OCI-LY3 (cell line): ENCODE measurements around the gene TMCC2.

Experiments
- H2AFZ ChIP-seq: fragments of 200-600, 300-600 bp; shearing (Covaris generic); 2 replicates; pipeline ENCODE4 v1.6.0; 2014; ENCODE audit warnings: antibody characterized with exemption, low read depth, low read length
- H3K27ac ChIP-seq: fragments of 200-600, 300-600 bp; sonication (generic); 2 replicates; pipeline ENCODE4 v1.5.1; 2014; ENCODE audit warnings: mild to moderate bottlenecking, low read length, moderate library complexity, mixed read lengths
- H3K27me3 ChIP-seq: fragments of 200-600, 300-600 bp; sonication (generic); 2 replicates; pipeline ENCODE4 v1.6.1; 2014; ENCODE audit warnings: low read depth, low read length, mixed read lengths
- H3K36me3 ChIP-seq: fragments of 200-600, 300-600 bp; sonication (generic); replicated peaks from 2 replicates; pipeline ENCODE3; 2014; ENCODE audit warnings: low read depth, low read length, mixed read lengths
- H3K4me1 ChIP-seq: fragments of 300-600, 200-600 bp; sonication (generic); 2 replicates; pipeline ENCODE4 v1.6.1; 2014; ENCODE audit warnings: low read length, mixed read lengths
- H3K4me2 ChIP-seq: fragments of 200-600, 300-600 bp; sonication (generic); 2 replicates; pipeline ENCODE4 v1.6.1; 2014; ENCODE audit warnings: low read length, mixed read lengths
- H3K4me3 ChIP-seq: fragments of 300-600, 200-600 bp; sonication (generic); 2 replicates; pipeline ENCODE4 v1.5.1; 2014; ENCODE audit warnings: antibody characterized with exemption, mild to moderate bottlenecking, low read length, moderate library complexity
- H3K79me2 ChIP-seq: fragments of 300-600, 200-600 bp; shearing (Covaris generic); 2 replicates; pipeline ENCODE4 v1.6.1; 2014; ENCODE audit warnings: mild to moderate bottlenecking, low read length, mixed read lengths
- H3K9ac ChIP-seq: fragments of 300-600, 200-600 bp; shearing (Covaris generic); 2 replicates; pipeline ENCODE4 v1.6.0; 2014; ENCODE audit warnings: mild to moderate bottlenecking, low read length, moderate library complexity
- H3K9me3 ChIP-seq: fragments of 200-600, 300-600 bp; shearing (Covaris generic); 2 replicates; pipeline ENCODE4 v1.6.1; 2014; ENCODE audit warnings: low read length, mixed read lengths; ENCODE audit not compliant: insufficient read depth
- H4K20me1 ChIP-seq: fragments of 200-600, 300-600 bp; sonication (generic); 2 replicates; pipeline ENCODE4 v1.6.1; 2016; ENCODE audit warnings: low read length, mixed read lengths; ENCODE audit not compliant: insufficient read depth
- EZH2phosphoT487 ChIP-seq: fragments of 200-600 bp; shearing (Covaris generic); IDR thresholded peaks from 2 replicates; pipeline ENCODE4 v1.6.1; 2018; ENCODE audit warnings: antibody characterized with exemption, mixed run types, low read depth
- TF ChIP-seq, protein P1 (sequence below): fragments of 200-600, 300-600 bp; sonication (generic); IDR thresholded peaks from 2 replicates; pipeline ENCODE4 v1.5.1; 2014; ENCODE audit warnings: antibody characterized with exemption, low read length, low read depth

The TMCC2 gene

GRCh38 chr1:205204552-205204951 lies 23.2 kb upstream of the TMCC2 start:
- Histone ChIP-seq H4K20me1 (peaks cover 16% of the 10 kb centered on the region; the same call in 1 of the 2 replicates), H3K9me3 (no peaks in the 10 kb centered on the region), H3K27me3 (no peaks in the 10 kb centered on the region), H3K79me2 (peaks cover 27% of the 10 kb centered on the region), H3K4me2 (no peak overlapping the region), H3K36me3 (no peaks in the 10 kb centered on the region), H3K4me3 (no peak overlapping the region), H3K27ac (no peak overlapping the region), H3K4me1 (no peaks in the 10 kb centered on the region), H3K9ac (no peak overlapping the region), H2AFZ (no peak overlapping the region)
- TF ChIP-seq, protein P1, sequence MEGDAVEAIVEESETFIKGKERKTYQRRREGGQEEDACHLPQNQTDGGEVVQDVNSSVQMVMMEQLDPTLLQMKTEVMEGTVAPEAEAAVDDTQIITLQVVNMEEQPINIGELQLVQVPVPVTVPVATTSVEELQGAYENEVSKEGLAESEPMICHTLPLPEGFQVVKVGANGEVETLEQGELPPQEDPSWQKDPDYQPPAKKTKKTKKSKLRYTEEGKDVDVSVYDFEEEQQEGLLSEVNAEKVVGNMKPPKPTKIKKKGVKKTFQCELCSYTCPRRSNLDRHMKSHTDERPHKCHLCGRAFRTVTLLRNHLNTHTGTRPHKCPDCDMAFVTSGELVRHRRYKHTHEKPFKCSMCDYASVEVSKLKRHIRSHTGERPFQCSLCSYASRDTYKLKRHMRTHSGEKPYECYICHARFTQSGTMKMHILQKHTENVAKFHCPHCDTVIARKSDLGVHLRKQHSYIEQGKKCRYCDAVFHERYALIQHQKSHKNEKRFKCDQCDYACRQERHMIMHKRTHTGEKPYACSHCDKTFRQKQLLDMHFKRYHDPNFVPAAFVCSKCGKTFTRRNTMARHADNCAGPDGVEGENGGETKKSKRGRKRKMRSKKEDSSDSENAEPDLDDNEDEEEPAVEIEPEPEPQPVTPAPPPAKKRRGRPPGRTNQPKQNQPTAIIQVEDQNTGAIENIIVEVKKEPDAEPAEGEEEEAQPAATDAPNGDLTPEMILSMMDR = no peak
- no peak for TF ChIP-seq EZH2phosphoT487

GRCh38 chr1:205205055-205205454 lies 22.7 kb upstream of the TMCC2 start:
- H3K4me2 ChIP-seq = no peak overlapping the region
- peaks cover 2% of the 10 kb centered on the region; the same call in 1 of the 2 replicates for H3K4me1 ChIP-seq
- H4K20me1 ChIP-seq = peaks cover 16% of the 10 kb centered on the region; the same call in 1 of the 2 replicates
- no peaks in the 10 kb centered on the region for H3K9me3 ChIP-seq
- no peak overlapping the region for H3K27ac ChIP-seq
- H3K9ac ChIP-seq = no peak overlapping the region
- no peak overlapping the region for H2AFZ ChIP-seq
- no peaks in the 10 kb centered on the region for H3K36me3 ChIP-seq
- no peaks in the 10 kb centered on the region for H3K27me3 ChIP-seq
- TF ChIP-seq, protein P1 = no peak
- no peak for TF ChIP-seq EZH2phosphoT487
- H3K4me3 ChIP-seq = no peak overlapping the region
- H3K79me2 ChIP-seq = peaks cover 31% of the 10 kb centered on the region

- no peak overlapping the region for H3K27ac ChIP-seq
- H3K79me2 ChIP-seq = peaks cover 38% of the 10 kb centered on the region
- no peak overlapping the region for H3K4me3 ChIP-seq
- H2AFZ ChIP-seq = no peak overlapping the region
- H3K4me1 ChIP-seq = peaks cover 17% of the 10 kb centered on the region
- peaks cover 11% of the 10 kb centered on the region; the same call in 1 of the 2 replicates for H4K20me1 ChIP-seq
- H3K27me3 ChIP-seq = no peaks in the 10 kb centered on the region
- H3K4me2 ChIP-seq = no peak overlapping the region
- no peaks in the 10 kb centered on the region for H3K9me3 ChIP-seq
- TF ChIP-seq EZH2phosphoT487 = no peak
- TF ChIP-seq, protein P1 = no peak
- H3K9ac ChIP-seq = no peak overlapping the region
- H3K36me3 ChIP-seq = no peaks in the 10 kb centered on the region
These were observed 18.9 kb upstream of the TMCC2 start for GRCh38 chr1:205208811-205209210.

GRCh38 chr1:205210756-205211168 lies 17.0 kb upstream of the TMCC2 start:
- Histone ChIP-seq H3K27ac (peak overlapping the region; percentile 61), H3K4me1 (peaks cover 30% of the 10 kb centered on the region), H3K9me3 (no peaks in the 10 kb centered on the region), H2AFZ (peak overlapping the region; percentile 97), H3K79me2 (peaks cover 33% of the 10 kb centered on the region), H3K9ac (peak overlapping the region; percentile 80), H4K20me1 (no peaks in the 10 kb centered on the region), H3K4me3 (peak overlapping the region; percentile 85), H3K4me2 (peak overlapping the region; percentile 87), H3K27me3 (no peaks in the 10 kb centered on the region), H3K36me3 (no peaks in the 10 kb centered on the region)
- TF ChIP-seq, protein P1 = no peak
- no peak for TF ChIP-seq EZH2phosphoT487
